HepG2 (cell line): ENCODE measurements around the gene PCNA. TPM values are rescaled to one million over a fixed set of nuclear protein-coding genes. Genes with fewer than 3 reads are reported as not detected.

Source experiments
- BCLAF1 ChIP-seq: fragments of 450-650 bp; IDR thresholded peaks from 2 replicates; pipeline ENCODE4 v1.6.1; 2017; ENCODE audit warnings: mild to moderate bottlenecking
- IRX3 ChIP-seq: sonication (generic); formaldehyde crosslinking; IDR thresholded peaks from 2 replicates; pipeline ENCODE4 v1.8.1; 2023; ENCODE audit warnings: mild to moderate bottlenecking, low read depth, missing genetic modification reagents, borderline replicate concordance
- KAT2B ChIP-seq: fragments of 150-350 bp; IDR thresholded peaks from 2 replicates; pipeline ENCODE4 v1.6.1; 2014; ENCODE audit warnings: low read depth, low read length, borderline replicate concordance
- MEIS1 ChIP-seq: sonication (generic); formaldehyde crosslinking; IDR thresholded peaks from 2 replicates; pipeline ENCODE4 v1.9.0; 2021; ENCODE audit warnings: mild to moderate bottlenecking, missing genetic modification reagents, moderate library complexity, borderline replicate concordance
- PAX8 ChIP-seq: sonication (generic); formaldehyde crosslinking; IDR thresholded peaks from 2 replicates; pipeline ENCODE4 v1.8.0; 2022; ENCODE audit warnings: mild to moderate bottlenecking, missing genetic modification reagents, borderline replicate concordance
- RFX5 ChIP-seq: IDR thresholded peaks from 2 replicates; pipeline ENCODE4 v1.6.1; 2011; ENCODE audit warnings: low read depth, low read length, improper control_type of control experiment
- RFXAP ChIP-seq: sonication (generic); formaldehyde crosslinking; IDR thresholded peaks from 2 replicates; pipeline ENCODE4 v1.4.0; 2020; ENCODE audit warnings: missing genetic modification reagents, borderline replicate concordance
- RXRB ChIP-seq: IDR thresholded peaks from 2 replicates; pipeline ENCODE4 v1.6.1; 2016; ENCODE audit warnings: borderline replicate concordance, missing genetic modification reagents, missing compliant biosample characterization
- SAFB2 ChIP-seq: sonication (generic); formaldehyde crosslinking; IDR thresholded peaks from 2 replicates; pipeline ENCODE4 v1.5.1; 2020; ENCODE audit warnings: missing genetic modification reagents, low read depth, mild to moderate bottlenecking, borderline replicate concordance
- ZHX2 ChIP-seq, 2 experiments: sonication (generic) in 1 of 2; formaldehyde crosslinking in 1 of 2; IDR thresholded peaks; 2 replicates each; pipeline versions ENCODE4 v1.6.1 to v1.9.0; 2014 to 2022; ENCODE audit warnings: antibody characterized with exemption in 1 of 2, borderline replicate concordance in 1 of 2, inconsistent platforms in 1 of 2, low read depth in 1 of 2, missing genetic modification reagents in 1 of 2
- ZNF616 ChIP-seq: sonication (generic); formaldehyde crosslinking; IDR thresholded peaks from 2 replicates; pipeline ENCODE4 v1.5.0; 2020; ENCODE audit warnings: low read depth, mild to moderate bottlenecking, missing genetic modification reagents
- ZNF878 ChIP-seq: sonication (generic); formaldehyde crosslinking; IDR thresholded peaks from 2 replicates; pipeline ENCODE4 v1.8.1; 2023; ENCODE audit warnings: mild to moderate bottlenecking, missing genetic modification reagents, moderate library complexity
- polyA plus RNA-seq, 8 experiments: library from polyadenylated mRNA; depleted of rRNA in 3 of 8; stranded (reverse) in 7 of 8; unstranded in 1 of 8; fragments of >200 nt; fragmentation: Illumina TruSeq in 4 of 8; extraction: Trizol in 4 of 8; gene quantifications; 2 replicates each; pipeline versions ENCODE4 v1.2.1 to v1.2.3, GENCODE V29; 2011 to 2016; ENCODE audit warnings: low read depth in 4 of 8, missing spikeins in 1 of 8, mixed read lengths in 1 of 8; ENCODE audit not compliant: insufficient read depth in 1 of 8
- total RNA-seq, 5 experiments: library from RNA; depleted of rRNA; stranded (reverse); fragments of >200 nt; fragmentation: Illumina TruSeq; extraction: Trizol; gene quantifications; 2 replicates each; pipeline ENCODE4 v1.2.3, GENCODE V29; 2016; ENCODE audit warnings: low read depth in 1 of 5

PCNA gene
- total and polyA plus RNA-seq, 2 of the 13 experiments (the other 11 are each of a cell fraction or from before 2014, with no cell fraction given), result 229 to 655 TPM

DNA sequence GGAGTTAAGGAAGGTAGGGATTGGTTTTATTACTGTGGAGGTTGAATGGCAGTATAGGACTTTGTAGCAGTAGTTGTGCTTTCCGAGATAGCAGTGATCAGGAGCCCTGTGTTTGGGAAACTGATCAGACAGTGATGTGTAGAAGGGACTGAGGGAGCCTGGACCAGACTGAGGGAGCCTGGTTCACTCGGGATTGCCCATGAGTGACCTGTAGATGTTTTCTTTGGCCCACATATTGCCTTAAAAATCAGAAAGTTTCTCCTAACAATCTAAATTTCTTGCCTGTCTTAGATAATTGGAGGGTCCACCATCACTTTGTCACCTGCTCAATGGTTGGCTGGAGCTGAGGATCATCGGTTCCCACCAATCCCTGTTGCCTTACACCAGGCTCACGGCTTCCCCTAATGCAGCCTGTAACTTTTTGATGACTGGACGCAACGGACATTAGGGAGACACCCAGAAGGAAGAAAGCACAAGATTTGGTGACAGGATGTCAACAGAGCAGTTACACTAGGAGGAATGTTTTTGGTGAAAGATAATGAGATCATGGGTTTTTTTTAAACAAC, 8.2 kb upstream of the PCNA start (continued):
- TF ChIP-seq ZNF616 (CRISPR knock-in tag), result no peak
- TF ChIP-seq SAFB2 (CRISPR knock-in tag), result no peak
- TF ChIP-seq PAX8 (CRISPR knock-in tag), result no peak
- 0 out of 2 replicates have a peak, but pooled peaks have one; percentile 0 for TF ChIP-seq MEIS1 (CRISPR knock-in tag)
- no peak for TF ChIP-seq BCLAF1
- TF ChIP-seq IRX3 (CRISPR knock-in tag), result no peak
- no peak for TF ChIP-seq ZNF878
- no peak for TF ChIP-seq KAT2B
- TF ChIP-seq RFXAP (CRISPR knock-in tag), result no peak
- no peak for TF ChIP-seq RXRB (CRISPR knock-in tag)
- TF ChIP-seq RFX5, result 0 out of 2 replicates have a peak, but pooled peaks have one; percentile 28
- TF ChIP-seq ZHX2 (IDR thresholded peaks at IDR 0.05; ENCODE audit: low read depth), result no peak
- TF ChIP-seq ZHX2 (CRISPR knock-in tag; IDR thresholded peaks at IDR 0.05; ENCODE audit: borderline replicate concordance), result no peak
